ENCODE results near the gene PMVK.

DNA sequence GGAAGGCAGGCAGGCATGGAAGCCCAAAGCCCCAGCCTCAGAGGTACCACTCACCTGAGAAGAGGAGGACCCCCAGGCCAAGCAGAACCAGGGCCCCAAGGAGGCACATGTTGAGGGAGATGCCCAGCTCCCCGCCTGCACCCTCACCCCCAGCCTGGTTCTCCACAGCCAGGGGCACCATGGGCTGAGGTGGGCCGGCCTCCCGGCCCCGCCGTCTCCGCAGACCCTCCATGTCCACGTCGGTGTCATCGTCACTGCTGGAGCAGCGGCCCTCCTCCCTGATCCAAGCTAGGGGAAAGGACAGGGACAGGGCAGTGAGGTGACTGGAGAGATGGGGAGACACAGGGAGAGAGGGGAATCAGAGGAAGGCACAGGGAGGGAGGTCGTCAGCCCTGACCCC lies 11.6 kb upstream of the PMVK start:
- TF ChIP-seq CTCF (IDR thresholded peaks at IDR 0.05; ENCODE audit: poor library complexity) (no peak), EZH2 (IDR thresholded peaks at IDR 0.05; ENCODE audit: borderline replicate concordance) (no peak)
